ENCODE measurements around the gene PELI1. TPM values are rescaled to one million over a fixed set of nuclear protein-coding genes. Genes with fewer than 3 reads are reported as not detected.

PELI1 gene
- polyA plus RNA-seq, 1 experiment, result 2.0 TPM

DNA sequence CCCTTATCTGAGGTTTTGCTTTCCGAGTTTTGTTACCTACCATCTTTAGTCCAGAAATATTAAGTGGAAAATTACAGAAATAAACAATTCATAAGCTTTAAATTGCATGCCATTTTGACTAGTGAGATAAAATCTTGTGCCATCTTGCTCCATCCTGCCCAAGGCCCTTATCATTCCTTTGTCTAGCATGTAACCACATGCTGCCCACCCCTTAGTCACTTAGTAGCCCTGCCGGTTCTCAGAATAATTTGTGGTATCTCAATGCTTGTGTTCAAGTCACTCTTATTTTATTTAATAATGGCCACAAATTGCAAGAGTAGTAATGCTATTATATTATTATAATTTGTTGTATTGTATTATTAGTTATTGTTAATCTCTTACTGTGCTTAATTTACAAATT, 88.2 kb downstream of the PELI1 start:
- ChIA-PET POLR2A (no interaction called here), CTCF (interaction anchor here (3.3 kb wide), 1 partner anchor 272 kb away, joined by 10 read pairs; no protein-coding TSS in a partner anchor)
- no peak for TF ChIP-seq CTCF (IDR thresholded peaks at IDR 0.05; ENCODE audit: insufficient read depth, low read depth, low read length)
- DNase-seq (ENCODE audit: low read depth), result no peak
- Histone ChIP-seq H3K27me3 (ENCODE audit: control insufficient read depth, insufficient read depth, low read length) (no peaks in the 10 kb centered on the region; the same call in 1 of the 2 replicates), H3K4me3 (ENCODE audit: low read depth, low read length) (no peak overlapping the region), H3K36me3 (ENCODE audit: control insufficient read depth, insufficient read depth, low read length) (no peaks in the 10 kb centered on the region)

GRCh38 chr2:64054161-64054915, 89.9 kb downstream of the PELI1 start:
- ChIA-PET CTCF (interaction anchor here (1.0 to 2.0 kb wide), 3 partner anchors 10 to 276 kb away, joined by 4 to 9 read pairs (median 4); no protein-coding TSS in a partner anchor), POLR2A (no interaction called here)
- no peak for DNase-seq (ENCODE audit: low read depth)
- Histone ChIP-seq H3K27me3 (ENCODE audit: control insufficient read depth, insufficient read depth, low read length) (no peaks in the 10 kb centered on the region; the same call in 1 of the 2 replicates), H3K36me3 (ENCODE audit: control insufficient read depth, insufficient read depth, low read length) (no peaks in the 10 kb centered on the region), H3K4me3 (ENCODE audit: low read depth, low read length) (no peak overlapping the region)
- TF ChIP-seq CTCF (IDR thresholded peaks at IDR 0.05; ENCODE audit: insufficient read depth, low read depth, low read length), result no peak

DNA sequence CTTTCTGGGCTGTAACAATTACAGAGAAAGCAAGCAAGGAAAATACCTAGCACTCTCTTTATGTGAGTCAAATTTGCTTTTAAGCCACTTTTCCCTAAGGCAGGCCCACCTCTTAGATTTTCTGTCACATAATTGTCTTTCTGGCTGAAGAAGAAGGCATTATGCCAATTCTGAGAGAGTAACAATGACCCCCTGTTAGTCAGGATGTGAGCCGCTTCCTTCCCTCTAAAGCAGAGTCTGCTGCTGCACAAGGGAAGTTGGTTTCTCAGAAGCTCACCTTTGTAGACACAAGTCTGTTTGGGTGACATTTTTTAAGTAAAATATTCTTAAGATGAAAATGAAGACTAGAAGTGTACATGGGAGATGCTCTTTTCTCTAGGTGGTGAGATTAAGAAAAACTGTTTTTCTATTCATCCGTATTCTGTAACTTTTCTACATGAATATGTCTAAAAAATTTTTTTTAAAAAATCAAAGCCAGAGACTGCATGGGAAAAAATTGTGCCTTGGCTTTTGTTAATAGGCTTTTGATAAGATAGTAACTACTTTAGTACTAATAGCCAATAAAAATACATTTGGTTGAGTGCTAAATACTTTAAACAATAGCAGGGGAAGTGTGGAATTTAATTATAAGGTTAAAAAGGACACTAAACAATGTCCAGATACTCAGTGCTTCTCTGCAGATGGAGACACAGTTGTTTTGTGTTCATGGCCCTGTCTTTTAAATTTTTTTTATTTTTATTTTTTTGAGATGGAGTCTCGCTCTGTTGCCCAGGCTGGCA, 91.6 kb downstream of the PELI1 start:
- H3K36me3 ChIP-seq (ENCODE audit: control insufficient read depth, insufficient read depth, low read length), result no peaks in the 10 kb centered on the region
- ChIA-PET CTCF (interaction anchor here (0.8 to 7.9 kb wide), 3 partner anchors 10 to 276 kb away, joined by 3 to 139 read pairs (median 7); no protein-coding TSS in a partner anchor), POLR2A (no interaction called here)
- TF ChIP-seq CTCF (IDR thresholded peaks at IDR 0.05; ENCODE audit: insufficient read depth, low read depth, low read length), result no peak
- H3K4me3 ChIP-seq (ENCODE audit: low read depth, low read length), result no peak overlapping the region
- H3K27me3 ChIP-seq (ENCODE audit: control insufficient read depth, insufficient read depth, low read length), result no peaks in the 10 kb centered on the region; the same call in 1 of the 2 replicates
- no peak for DNase-seq (ENCODE audit: low read depth)

GRCh38 chr2:64049633-64050220, 94.5 kb downstream of the PELI1 start:
- no peaks in the 10 kb centered on the region; the same call in 1 of the 2 replicates for H3K27me3 ChIP-seq (ENCODE audit: control insufficient read depth, insufficient read depth, low read length)
- H3K4me3 ChIP-seq (ENCODE audit: low read depth, low read length), result no peak overlapping the region
- TF ChIP-seq CTCF (IDR thresholded peaks at IDR 0.05; ENCODE audit: insufficient read depth, low read depth, low read length), result peak; percentile 83
- CTCF ChIA-PET, result interaction anchor here (0.6 to 7.9 kb wide), 20 partner anchors 9 to 511 kb away, joined by 3 to 139 read pairs (median 5); no protein-coding TSS in a partner anchor
- no peaks in the 10 kb centered on the region for H3K36me3 ChIP-seq (ENCODE audit: control insufficient read depth, insufficient read depth, low read length)
- DNase-seq (ENCODE audit: low read depth), result no peak
- POLR2A ChIA-PET, result no interaction called here

DNA sequence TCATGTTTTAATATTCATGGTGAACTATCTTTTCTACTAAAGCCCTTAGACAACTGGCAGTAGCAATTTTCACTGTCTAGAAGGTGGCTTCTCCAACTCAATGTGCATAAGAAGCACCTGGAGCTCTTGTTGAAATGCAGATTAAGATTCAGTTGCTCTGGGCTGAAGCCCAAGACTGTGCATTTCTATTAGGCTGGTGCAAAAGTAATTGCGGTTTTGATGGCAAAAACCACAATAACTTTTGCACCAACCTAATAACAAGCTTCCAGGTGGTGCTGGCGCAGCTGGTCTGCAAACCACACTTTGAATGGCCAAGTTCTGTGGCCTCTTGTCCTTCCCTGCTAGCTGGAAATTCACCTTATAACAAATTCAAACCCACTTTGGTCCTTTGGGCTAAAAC, 98.3 kb downstream of the PELI1 start:
- Histone ChIP-seq H3K4me3 (ENCODE audit: low read depth, low read length) (no peak overlapping the region), H3K36me3 (ENCODE audit: control insufficient read depth, insufficient read depth, low read length) (no peaks in the 10 kb centered on the region), H3K27me3 (ENCODE audit: control insufficient read depth, insufficient read depth, low read length) (no peaks in the 10 kb centered on the region)
- ChIA-PET CTCF (interaction anchor here (0.6 to 7.9 kb wide), 3 partner anchors 18 to 283 kb away, joined by 3 to 139 read pairs (median 3); no protein-coding TSS in a partner anchor), POLR2A (no interaction called here)
- TF ChIP-seq CTCF (IDR thresholded peaks at IDR 0.05; ENCODE audit: insufficient read depth, low read depth, low read length), result no peak
- no peak for DNase-seq (ENCODE audit: low read depth)
